ENCODE measurements around the gene EFCAB6.

The EFCAB6 gene

GRCh38 chr22:43502306-43502874, 309.7 kb downstream of the EFCAB6 start:
- in situ Hi-C loops (cut with HindIII; ENCODE audit: low pct_ligation_motif_present, low sequenced_read_pairs) = no loop called here
- no peaks in the 10 kb centered on the region for H3K27me3 ChIP-seq (replicated peaks)
- H3K36me3 ChIP-seq (replicated peaks) = no peaks in the 10 kb centered on the region
- no peak overlapping the region for H3K4me3 ChIP-seq (ENCODE audit: low read depth, low read length)
- no peak for TF ChIP-seq CTCF (IDR thresholded peaks at IDR 0.05; ENCODE audit: low read depth, low read length, missing control alignments)
- DNase-seq = no peak
- H3K27ac ChIP-seq = no peak overlapping the region

DNA sequence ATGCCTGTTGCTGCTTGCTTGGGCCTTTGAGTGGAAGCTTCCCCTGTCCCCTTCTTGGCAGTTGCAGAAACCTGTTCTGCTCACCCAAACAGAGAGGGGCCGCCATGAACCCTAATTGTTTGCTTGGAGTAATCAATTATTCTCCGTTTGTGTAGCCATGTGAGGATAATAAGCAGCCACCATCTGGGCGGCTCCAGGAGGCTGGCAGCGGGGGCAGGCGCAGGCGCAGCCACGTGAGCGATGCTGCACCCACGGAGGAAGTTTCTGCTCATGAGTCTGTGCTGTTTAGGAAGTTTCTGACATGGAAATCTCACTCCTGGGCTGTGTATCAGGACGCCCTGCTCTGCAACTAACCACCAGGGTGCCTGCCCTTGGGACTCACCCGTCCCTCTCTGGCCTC, 310.2 kb downstream of the EFCAB6 start:
- in situ Hi-C loops (cut with HindIII; ENCODE audit: low pct_ligation_motif_present, low sequenced_read_pairs) = no loop called here
- Histone ChIP-seq H3K4me3 (ENCODE audit: low read depth, low read length) (no peak overlapping the region), H3K36me3 (replicated peaks) (no peaks in the 10 kb centered on the region), H3K27me3 (replicated peaks) (no peaks in the 10 kb centered on the region), H3K27ac (no peak overlapping the region)
- no peak for DNase-seq
- no peak for TF ChIP-seq CTCF (IDR thresholded peaks at IDR 0.05; ENCODE audit: low read depth, low read length, missing control alignments)

GRCh38 chr22:43500792-43501785, 311.0 kb downstream of the EFCAB6 start:
- Histone ChIP-seq H3K36me3 (replicated peaks) (no peaks in the 10 kb centered on the region), H3K27me3 (replicated peaks) (no peaks in the 10 kb centered on the region), H3K4me3 (ENCODE audit: low read depth, low read length) (no peak overlapping the region), H3K27ac (no peak overlapping the region)
- in situ Hi-C loops (cut with HindIII; ENCODE audit: low pct_ligation_motif_present, low sequenced_read_pairs) = no loop called here
- TF ChIP-seq CTCF (IDR thresholded peaks at IDR 0.05; ENCODE audit: low read depth, low read length, missing control alignments) = no peak
- DNase-seq = no peak

GRCh38 chr22:43498856-43499253, 313.2 kb downstream of the EFCAB6 start:
- DNase-seq = no peak
- in situ Hi-C loops (cut with HindIII; ENCODE audit: low pct_ligation_motif_present, low sequenced_read_pairs) = no loop called here
- no peak for TF ChIP-seq CTCF (IDR thresholded peaks at IDR 0.05; ENCODE audit: low read depth, low read length, missing control alignments)
- no peaks in the 10 kb centered on the region for H3K27me3 ChIP-seq (replicated peaks)
- H3K4me3 ChIP-seq (ENCODE audit: low read depth, low read length) = no peak overlapping the region
- H3K27ac ChIP-seq = no peak overlapping the region
- no peaks in the 10 kb centered on the region for H3K36me3 ChIP-seq (replicated peaks)

DNA sequence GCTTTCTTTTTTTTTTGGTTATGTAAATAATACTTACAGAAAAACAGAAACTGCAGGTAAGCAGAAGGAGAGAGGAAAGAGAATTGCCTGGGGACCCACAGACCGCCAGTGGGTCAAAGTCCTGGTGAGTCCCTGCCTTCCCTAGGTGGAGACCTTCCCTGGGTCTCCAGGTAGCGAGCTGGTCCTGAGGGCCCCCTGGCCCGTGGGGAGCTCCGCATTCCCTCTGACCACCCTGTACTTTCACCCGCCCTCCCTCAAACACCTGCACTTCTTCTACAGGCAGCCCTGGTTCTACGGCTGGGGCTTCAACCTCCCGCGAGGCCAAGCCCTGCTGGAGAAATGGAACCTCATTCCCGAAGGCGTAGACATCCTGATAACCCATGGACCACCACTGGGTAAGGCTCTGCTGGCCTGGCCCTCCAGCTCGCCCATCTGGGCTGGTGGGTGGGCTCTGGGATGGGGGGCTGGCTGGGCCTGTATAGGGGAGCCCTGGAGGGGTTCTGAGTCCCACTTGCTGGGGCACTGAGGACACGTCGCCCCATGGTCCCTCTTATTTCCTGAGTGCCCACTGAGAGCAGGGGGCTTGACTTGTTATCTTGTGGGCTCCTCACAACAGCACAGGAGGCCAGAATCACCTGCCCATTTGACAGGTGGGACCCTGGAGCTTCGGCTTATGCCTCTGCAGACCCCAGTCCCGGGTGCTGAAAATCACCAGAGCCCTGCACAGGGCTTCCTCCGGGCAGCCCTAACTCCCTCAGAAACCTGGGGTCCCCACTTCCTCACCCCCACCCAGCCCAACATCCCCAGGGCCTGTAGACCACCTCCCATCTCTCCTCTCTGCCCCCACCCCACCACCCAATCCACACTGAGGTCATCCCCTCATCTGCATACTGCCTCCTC, 313.9 kb downstream of the EFCAB6 start:
- no peak for TF ChIP-seq CTCF (IDR thresholded peaks at IDR 0.05; ENCODE audit: low read depth, low read length, missing control alignments)
- no peak overlapping the region for H3K27ac ChIP-seq
- DNase-seq = no peak
- H3K36me3 ChIP-seq (replicated peaks) = no peaks in the 10 kb centered on the region
- no peaks in the 10 kb centered on the region for H3K27me3 ChIP-seq (replicated peaks)
- in situ Hi-C loops (cut with HindIII; ENCODE audit: low pct_ligation_motif_present, low sequenced_read_pairs) = no loop called here
- H3K4me3 ChIP-seq (ENCODE audit: low read depth, low read length) = no peak overlapping the region
